GM12878 (cell line): Measurements from ENCODE around the gene SLC35G6. TPM values are rescaled to one million over a fixed set of nuclear protein-coding genes. Genes with fewer than 3 reads are reported as not detected.

Experiments used
- ATAC-seq: fragments of 200-7000 bp; cut with Tn5 transposase; 3 replicates; pipeline ENCODE4 v1.9.1; 2020; ENCODE audit warnings: mild to moderate bottlenecking, moderate library complexity
- BruUV-seq: library from RNA; stranded (reverse); fragments of 400-500 nt; replicated peaks from 2 replicates; lab custom pipeline; 2021; lab: Mats Ljungman, UMichigan
- CTCF ChIA-PET: fragments of 300-600 bp; sonication (Branson Sonifier 250); formaldehyde crosslinking; extraction: SDS; loops from one replicate; lab custom pipeline; 2021; ENCODE audit warnings: inconsistent platforms; lab: Yijun Ruan, JAX
- POLR2A ChIA-PET: fragments of 350-600 bp; formaldehyde crosslinking; extraction: SDS; loops from one replicate; lab custom pipeline; 2021; ENCODE audit warnings: inconsistent platforms; lab: Charles Lee
- RAD21 ChIA-PET: fragments of 300-600 bp; sonication (Branson Sonifier 250); formaldehyde crosslinking; loops from one replicate; lab custom pipeline; 2023; ENCODE audit warnings: antibody characterized with exemption; ENCODE audit not compliant: unreplicated experiment; lab: Charles Lee
- SMC1A ChIA-PET: fragments of 300-600 bp; sonication (Branson Sonifier 250); formaldehyde crosslinking; loops from one replicate; lab custom pipeline; 2023; ENCODE audit not compliant: unreplicated experiment, uncharacterized antibody; lab: Charles Lee
- DNase-seq: peaks from one replicate; pipeline ENCODE4 v3.0.0-alpha.2; 2011; ENCODE audit warnings: low read depth, low spot score
- FAIRE-seq: peaks from 3 replicates; lab custom pipeline; 2011; peaks lifted over from hg19 to GRCh38; lab: Jason Lieb, UNC
- H2AFZ ChIP-seq: 2 replicates; pipeline ENCODE4 v1.6.0; 2011; ENCODE audit warnings: low read depth, low read length, control low read depth; ENCODE audit not compliant: control insufficient read depth
- H3K27ac ChIP-seq: 2 replicates; pipeline ENCODE4 v1.5.1; 2011; ENCODE audit warnings: control low read depth; ENCODE audit not compliant: control insufficient read depth, insufficient read depth
- H3K27me3 ChIP-seq, 2 experiments: replicated peaks in 1 of 2; 2 replicates each; pipeline versions ENCODE4 v1.6.0 to v1.6.1; 2011; ENCODE audit warnings: low read length in 1 of 2; ENCODE audit not compliant: control insufficient read depth in 2 of 2, insufficient read depth in 2 of 2
- H3K36me3 ChIP-seq, 2 experiments: 2 replicates each; pipeline ENCODE4 v1.5.1; 2011; ENCODE audit warnings: low read length in 1 of 2; ENCODE audit not compliant: control insufficient read depth in 2 of 2, insufficient read depth in 2 of 2
- H3K4me1 ChIP-seq: 2 replicates; pipeline ENCODE4 v1.6.1; 2011; ENCODE audit warnings: mild to moderate bottlenecking, low read length, moderate library complexity, mixed read lengths; ENCODE audit not compliant: control insufficient read depth, insufficient read depth
- H3K4me2 ChIP-seq: 2 replicates; pipeline ENCODE4 v1.6.0; 2011; ENCODE audit warnings: control low read depth; ENCODE audit not compliant: control insufficient read depth, insufficient read depth
- H3K4me3 ChIP-seq: fragments of 200-600 bp; sonication (generic); 2 replicates; pipeline ENCODE4 v1.5.1; 2016
- H3K79me2 ChIP-seq: 2 replicates; pipeline ENCODE4 v1.6.0; 2011; ENCODE audit warnings: low read length; ENCODE audit not compliant: control insufficient read depth, insufficient read depth
- H3K9ac ChIP-seq: 2 replicates; pipeline ENCODE4 v1.8.0; 2011; ENCODE audit warnings: low read length, control low read depth, mixed read lengths; ENCODE audit not compliant: control insufficient read depth, insufficient read depth
- H3K9me3 ChIP-seq: replicated peaks from 3 replicates; pipeline ENCODE4 v1.5.1; 2011; ENCODE audit warnings: mild to moderate bottlenecking, low read length; ENCODE audit not compliant: control insufficient read depth, insufficient read depth
- H4K20me1 ChIP-seq: 2 replicates; pipeline ENCODE4 v1.6.0; 2011; ENCODE audit not compliant: control insufficient read depth, insufficient read depth
- ATF7 ChIP-seq: fragments of 450-650 bp; IDR thresholded peaks from 2 replicates; pipeline ENCODE4 v1.6.1; 2016; ENCODE audit warnings: low read depth, mild to moderate bottlenecking
- NR2F1 ChIP-seq: fragments of 450-650 bp; conservative IDR thresholded peaks from 2 replicates; pipeline ENCODE4 v1.6.1; 2017; ENCODE audit warnings: mild to moderate bottlenecking
- RBBP5 ChIP-seq: fragments of 200-600 bp; sonication (generic); conservative IDR thresholded peaks from 2 replicates; pipeline ENCODE4 v1.6.1; 2016
- SIN3A ChIP-seq: IDR thresholded peaks from 2 replicates; pipeline ENCODE4 v1.6.1; 2012; ENCODE audit warnings: low read depth, low read length, improper control_type of control experiment
- WGBS: methylation state at CpG from one replicate; pipeline ENCODE4 v1.1.6; 2016; ENCODE audit warnings: low lambda C conversion rate; ENCODE audit not compliant: insufficient replicate concordance, insufficient coverage; ENCODE audit errors: missing lambda C conversion rate; 5-methylcytosine and 5-hydroxymethylcytosine counted together
- in situ Hi-C: fragments of 300-500 bp; cut with MboI; formaldehyde crosslinking; loops from 9 replicates; pipeline ENCODE4 v1.14.3; 2018; ENCODE audit warnings: mixed read lengths
- intact Hi-C: fragments of 100-400 bp; cut with micrococcal nuclease; formaldehyde crosslinking; loops from one replicate; pipeline ENCODE4 v1.14.2; 2022; ENCODE audit not compliant: unreplicated experiment
- polyA plus RNA-seq, 11 experiments: library from polyadenylated mRNA; depleted of rRNA in 4 of 11; unstranded in 6 of 11; stranded (reverse) in 5 of 11; fragments of >200 nt; fragmentation: Nextera tagmentation in 4 of 11; fragmentation: Illumina TruSeq in 1 of 11; extraction: Ambion mirVana in 4 of 11; extraction: Trizol in 1 of 11; gene quantifications; 1 replicate in 1 of 11; 2 replicates in 10 of 11; pipeline versions ENCODE4 v1.2.1 to v1.2.3, GENCODE V29; 2011 to 2016; ENCODE audit warnings: inconsistent platforms in 2 of 11, missing spikeins in 2 of 11, low read depth in 1 of 11
- total RNA-seq, 4 experiments: library from RNA; depleted of rRNA in 3 of 4; stranded (reverse); fragments of >200 nt in 3 of 4; fragmentation: Illumina TruSeq in 1 of 4; extraction: Trizol in 1 of 4; gene quantifications; 2 replicates each; pipeline versions ENCODE4 v1.2.1 to v1.2.3, GENCODE V29; 2013 to 2021
- TF ChIP-seq, protein P1 (sequence below): fragments of 450-650 bp; formaldehyde crosslinking; IDR thresholded peaks from 2 replicates; pipeline ENCODE4 v1.5.0; 2022; ENCODE audit warnings: mild to moderate bottlenecking, missing genetic modification characterization

The SLC35G6 gene
- total and polyA plus RNA-seq, 10 of the 15 experiments (the other 5 are each of a cell fraction or from before 2014, with no cell fraction given) = 0.20 TPM; not detected in 9

DNA sequence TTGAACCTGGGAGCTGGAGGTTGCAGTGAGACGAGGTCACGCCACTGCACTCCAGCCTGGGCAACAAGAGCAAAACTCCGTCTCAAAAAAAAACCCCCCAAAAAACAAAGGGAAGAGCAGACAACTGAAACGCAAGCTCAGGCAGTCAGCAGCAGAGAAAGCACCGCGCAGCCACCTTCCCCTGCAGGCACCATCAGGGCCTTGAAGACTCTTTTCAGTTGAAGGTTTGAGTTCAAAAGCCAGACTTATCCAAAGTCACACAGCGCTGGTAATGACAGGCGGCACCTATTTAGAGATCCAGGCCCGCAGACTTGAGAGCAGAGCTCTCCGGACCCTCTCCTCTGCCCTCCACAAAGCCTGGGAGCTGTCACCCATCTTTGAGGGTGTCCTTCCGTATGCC is 13.0 kb upstream of the SLC35G6 start:
- H3K9ac ChIP-seq = no peak overlapping the region
- no peaks in the 10 kb centered on the region for H3K9me3 ChIP-seq
- in situ Hi-C loops (no loop called here), intact Hi-C loops (no loop called here)
- H3K4me1 ChIP-seq = no peaks in the 10 kb centered on the region; the same call in 1 of the 2 replicates
- H3K79me2 ChIP-seq = no peaks in the 10 kb centered on the region
- no peak for ATAC-seq
- POLR2A ChIA-PET = interaction anchor here (1.0 to 2.4 kb wide), 2 partner anchors 8 to 9 kb away, joined by 3 to 9 read pairs; no protein-coding TSS in a partner anchor
- RAD21 ChIA-PET = no interaction called here
- H3K36me3 ChIP-seq = peaks cover 0 to 3% of the 10 kb centered on the region in 2 experiments; a peak in 3 of 4 replicates
- 94% methylated on average over 11 of the region's 11 CpGs for WGBS
- H2AFZ ChIP-seq = no peak overlapping the region
- no peak overlapping the region for H3K4me2 ChIP-seq
- no peak for DNase-seq
- H4K20me1 ChIP-seq = no peaks in the 10 kb centered on the region
- no peak for FAIRE-seq
- no peak overlapping the region for H3K27ac ChIP-seq
- H3K27me3 ChIP-seq = no peaks in the 10 kb centered on the region
- CTCF ChIA-PET = interaction anchor here (1.7 kb wide), 1 partner anchor 8 kb away, joined by 4 read pairs; no protein-coding TSS in a partner anchor
- no peak overlapping the region for H3K4me3 ChIP-seq
- BruUV-seq = no TSS peak
- SMC1A ChIA-PET = no interaction called here
- TF ChIP-seq SIN3A (no peak), RBBP5 (no peak), NR2F1 (no peak), ATF7 (no peak)
- TF ChIP-seq, protein P1, sequence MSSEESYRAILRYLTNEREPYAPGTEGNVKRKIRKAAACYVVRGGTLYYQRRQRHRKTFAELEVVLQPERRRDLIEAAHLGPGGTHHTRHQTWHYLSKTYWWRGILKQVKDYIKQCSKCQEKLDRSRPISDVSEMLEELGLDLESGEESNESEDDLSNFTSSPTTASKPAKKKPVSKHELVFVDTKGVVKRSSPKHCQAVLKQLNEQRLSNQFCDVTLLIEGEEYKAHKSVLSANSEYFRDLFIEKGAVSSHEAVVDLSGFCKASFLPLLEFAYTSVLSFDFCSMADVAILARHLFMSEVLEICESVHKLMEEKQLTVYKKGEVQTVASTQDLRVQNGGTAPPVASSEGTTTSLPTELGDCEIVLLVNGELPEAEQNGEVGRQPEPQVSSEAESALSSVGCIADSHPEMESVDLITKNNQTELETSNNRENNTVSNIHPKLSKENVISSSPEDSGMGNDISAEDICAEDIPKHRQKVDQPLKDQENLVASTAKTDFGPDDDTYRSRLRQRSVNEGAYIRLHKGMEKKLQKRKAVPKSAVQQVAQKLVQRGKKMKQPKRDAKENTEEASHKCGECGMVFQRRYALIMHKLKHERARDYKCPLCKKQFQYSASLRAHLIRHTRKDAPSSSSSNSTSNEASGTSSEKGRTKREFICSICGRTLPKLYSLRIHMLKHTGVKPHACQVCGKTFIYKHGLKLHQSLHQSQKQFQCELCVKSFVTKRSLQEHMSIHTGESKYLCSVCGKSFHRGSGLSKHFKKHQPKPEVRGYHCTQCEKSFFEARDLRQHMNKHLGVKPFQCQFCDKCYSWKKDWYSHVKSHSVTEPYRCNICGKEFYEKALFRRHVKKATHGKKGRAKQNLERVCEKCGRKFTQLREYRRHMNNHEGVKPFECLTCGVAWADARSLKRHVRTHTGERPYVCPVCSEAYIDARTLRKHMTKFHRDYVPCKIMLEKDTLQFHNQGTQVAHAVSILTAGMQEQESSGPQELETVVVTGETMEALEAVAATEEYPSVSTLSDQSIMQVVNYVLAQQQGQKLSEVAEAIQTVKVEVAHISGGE = no peak
